NCI-H187 treated with DMSO at 0.1 percent for 48 hours (cell line): ENCODE data around the gene FTCDNL1.

Source experiments
- DNase-seq: peaks from one replicate; lab custom pipeline; 2025; lab: John Stamatoyannopoulos, UW

The FTCDNL1 gene

GRCh38 chr2:199842631-199843395, 8.2 kb downstream of the FTCDNL1 start:
- no peak for DNase-seq

DNA sequence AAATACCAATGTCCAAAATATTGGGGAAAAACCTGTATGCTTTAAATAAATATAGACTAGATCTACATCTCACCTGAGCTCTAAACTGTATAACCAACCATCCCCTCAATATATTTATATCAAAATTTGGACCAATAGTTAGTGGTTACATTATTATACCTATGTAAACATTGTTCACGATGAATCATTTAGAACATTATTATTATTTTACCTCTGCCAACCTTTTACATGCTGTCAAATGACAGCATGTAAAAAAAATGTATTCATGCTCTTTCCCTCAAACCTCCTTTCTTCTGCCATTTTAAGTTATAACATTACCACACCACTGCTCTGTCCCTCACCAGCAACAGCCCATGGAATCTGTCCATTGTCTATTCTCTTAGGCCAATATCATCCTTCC, 9.6 kb downstream of the FTCDNL1 start:
- DNase-seq = no peak

GRCh38 chr2:199838399-199838798, 12.6 kb downstream of the FTCDNL1 start:
- no peak for DNase-seq

DNA sequence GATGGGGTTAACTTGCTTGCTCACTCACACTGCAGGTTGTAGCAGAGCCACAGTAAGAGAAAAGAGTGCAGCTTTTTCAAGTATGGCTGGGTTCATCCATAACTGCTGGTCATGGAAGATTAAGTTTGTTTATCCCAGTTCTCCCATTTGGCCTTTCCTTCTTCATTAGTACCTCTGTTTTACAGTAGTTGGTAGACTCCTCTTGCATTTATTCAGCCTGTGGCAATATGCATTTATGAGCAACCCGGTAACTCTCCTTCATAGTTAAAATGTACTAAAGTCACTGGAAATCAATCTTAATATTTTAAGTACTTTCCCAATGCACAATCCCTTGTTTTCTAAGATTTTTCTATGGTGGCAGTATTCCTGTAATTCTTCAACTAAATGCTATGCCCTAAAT, 14.0 kb downstream of the FTCDNL1 start:
- no peak for DNase-seq

DNA sequence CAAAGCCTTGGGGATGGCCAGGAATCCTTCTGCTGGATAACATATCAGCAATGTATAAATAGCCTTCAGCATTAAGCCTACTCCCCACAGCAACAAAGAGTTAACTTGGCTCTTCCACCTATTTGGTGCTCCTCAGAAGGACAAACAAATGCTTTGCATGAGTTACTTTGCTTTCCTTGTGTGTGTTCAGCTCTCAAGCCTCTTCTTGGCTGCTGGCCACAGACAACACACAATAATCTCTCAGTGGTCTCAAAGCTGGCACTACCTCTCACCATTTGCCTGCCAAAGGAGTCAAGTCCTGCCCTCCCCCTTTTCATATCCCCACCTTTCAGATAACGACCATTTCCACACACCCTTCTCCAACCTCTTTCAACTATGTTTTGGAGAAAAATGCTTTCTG, 17.5 kb downstream of the FTCDNL1 start:
- no peak for DNase-seq

GRCh38 chr2:199830531-199830930, 20.5 kb downstream of the FTCDNL1 start:
- DNase-seq = no peak

GRCh38 chr2:199829628-199830027, 21.4 kb downstream of the FTCDNL1 start:
- DNase-seq = no peak

DNA sequence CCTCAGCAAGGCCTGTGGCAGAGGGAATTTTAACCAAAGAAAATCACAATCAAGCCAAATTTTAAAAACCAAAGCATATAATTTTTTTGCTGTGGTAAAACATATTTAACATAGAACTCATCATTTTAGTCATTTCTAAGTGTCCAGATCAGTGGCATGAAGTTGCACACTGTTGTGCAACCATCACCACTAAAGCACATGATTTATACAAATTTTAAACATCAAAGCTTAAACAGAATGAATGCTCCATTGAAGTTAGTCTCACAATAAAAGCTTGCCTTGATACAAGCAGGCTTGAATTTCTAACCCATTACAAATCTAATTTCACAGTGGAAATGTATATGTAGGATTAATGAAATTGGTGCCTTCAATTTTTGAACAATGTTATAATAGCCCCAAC, 31.2 kb downstream of the FTCDNL1 start:
- no peak for DNase-seq

GRCh38 chr2:199818754-199819153, 32.2 kb downstream of the FTCDNL1 start:
- DNase-seq = no peak

GRCh38 chr2:199818026-199818425, 33.0 kb downstream of the FTCDNL1 start:
- DNase-seq = no peak

DNA sequence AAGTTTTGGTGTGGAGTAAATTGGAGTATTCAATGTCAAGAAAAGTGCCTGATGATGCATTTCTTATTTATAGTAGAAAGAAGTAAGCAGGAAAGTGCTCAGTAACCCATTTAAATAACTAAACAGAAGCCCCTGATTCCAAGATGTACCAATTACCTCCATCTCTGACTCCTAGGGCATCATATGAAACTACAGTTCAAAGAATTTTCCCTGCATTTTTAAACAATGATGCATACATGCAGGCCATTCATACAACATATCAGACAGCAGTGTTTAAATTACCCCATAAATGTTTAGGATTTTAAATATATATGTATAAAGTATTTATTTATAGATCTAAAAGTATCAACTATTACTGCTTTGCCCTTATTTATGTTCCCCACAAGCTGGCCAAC, 36.2 kb downstream of the FTCDNL1 start:
- DNase-seq = no peak

GRCh38 chr2:199814101-199814816, 36.7 kb downstream of the FTCDNL1 start:
- DNase-seq = no peak

DNA sequence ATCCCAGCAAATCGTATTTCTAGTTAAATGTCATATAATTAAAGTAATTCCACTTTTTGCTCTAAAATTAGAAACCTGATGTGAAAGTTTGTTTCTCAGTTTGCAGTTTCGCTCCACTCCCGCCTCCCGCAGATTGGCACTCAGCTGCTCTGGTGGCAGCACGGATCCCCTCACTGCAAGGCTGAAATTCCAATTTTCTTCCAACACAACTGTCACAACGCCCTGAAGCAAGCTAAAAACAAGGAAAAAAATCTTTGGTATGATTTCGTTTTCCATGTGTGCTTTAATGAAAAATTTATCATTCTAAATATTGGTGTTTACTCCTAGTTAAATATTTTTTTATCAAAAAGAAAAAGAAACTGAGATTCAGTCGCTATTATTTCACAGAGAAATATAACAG, 38.5 kb downstream of the FTCDNL1 start:
- DNase-seq = no peak

DNA sequence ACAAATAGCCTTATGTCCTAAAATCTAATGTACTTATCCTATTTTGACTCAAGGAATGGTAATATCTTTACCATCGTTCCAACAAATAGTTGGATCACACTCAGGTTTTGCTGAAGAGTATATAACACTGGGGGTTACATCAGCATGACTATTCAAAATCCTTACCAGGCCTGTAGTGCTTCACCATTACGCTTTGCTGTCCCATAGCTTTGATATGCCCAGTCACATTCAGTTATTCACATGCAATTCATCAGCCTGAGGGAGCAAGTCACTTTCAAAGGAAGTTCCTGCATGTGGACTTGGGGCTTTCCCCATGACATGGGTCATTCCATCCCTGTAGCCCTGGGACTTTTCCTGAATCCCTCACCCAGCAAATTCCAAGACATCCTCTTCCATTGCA, 39.6 kb downstream of the FTCDNL1 start:
- no peak for DNase-seq

DNA sequence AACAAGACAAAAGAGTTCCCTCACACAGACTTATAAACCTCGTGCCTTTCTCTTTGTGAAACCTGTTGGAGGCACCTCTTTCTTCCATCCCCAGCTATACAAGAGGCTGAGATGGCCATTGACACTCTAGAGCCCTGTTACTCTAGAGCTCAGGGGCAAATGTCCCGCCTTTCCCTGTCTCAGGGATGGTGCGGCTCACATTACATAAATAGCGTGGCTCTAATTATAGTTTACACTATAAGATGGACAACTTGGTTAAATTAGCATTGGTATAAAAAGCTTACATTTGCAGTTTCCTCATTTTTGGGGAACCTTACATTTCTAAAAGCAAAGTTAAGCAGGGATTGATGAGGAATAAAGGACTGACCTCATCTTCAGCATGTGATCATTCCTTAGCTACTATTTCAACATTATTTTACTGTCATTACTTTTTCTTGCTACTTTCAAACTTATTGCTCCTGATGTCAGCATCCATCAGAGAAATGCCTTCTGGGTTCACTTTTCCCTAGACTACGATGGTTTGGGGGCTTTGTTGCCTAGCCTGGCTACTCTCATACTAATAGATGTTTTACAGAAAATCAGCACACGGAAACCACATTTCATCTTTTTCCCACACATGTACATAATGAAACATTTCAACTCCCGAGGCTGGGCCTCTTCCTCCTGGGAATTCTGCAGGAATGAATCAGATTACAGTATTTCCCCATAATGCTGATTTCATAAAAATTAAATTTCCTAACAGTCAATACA, 40.4 kb downstream of the FTCDNL1 start:
- no peak for DNase-seq

- DNase-seq = no peak
Measured at GRCh38 chr2:199807966-199808365, 43.0 kb downstream of the FTCDNL1 start.

DNA sequence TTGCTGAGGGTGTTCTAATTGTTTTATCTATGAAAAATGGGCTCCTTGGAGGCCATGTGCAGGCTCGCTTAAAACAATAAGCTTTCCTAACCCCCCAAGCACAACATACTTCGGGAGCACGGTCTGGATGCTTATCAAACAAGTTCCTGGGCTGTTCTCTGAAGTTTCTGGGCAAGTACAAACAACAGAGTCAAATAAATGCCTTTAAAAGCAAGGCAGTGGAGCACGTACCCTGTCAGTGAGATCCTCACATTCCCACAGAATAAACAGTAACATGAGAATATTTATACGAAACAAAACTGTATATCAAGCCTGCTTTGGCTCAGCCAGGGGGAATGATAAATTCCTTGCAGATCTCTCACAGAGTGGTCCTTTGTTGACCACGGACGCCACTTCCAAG, 44.8 kb downstream of the FTCDNL1 start:
- DNase-seq = no peak

- no peak for DNase-seq
Measured at GRCh38 chr2:199804831-199805230, 46.2 kb downstream of the FTCDNL1 start.

- DNase-seq = no peak
Measured at GRCh38 chr2:199798831-199799580, 52.0 kb downstream of the FTCDNL1 start.

DNA sequence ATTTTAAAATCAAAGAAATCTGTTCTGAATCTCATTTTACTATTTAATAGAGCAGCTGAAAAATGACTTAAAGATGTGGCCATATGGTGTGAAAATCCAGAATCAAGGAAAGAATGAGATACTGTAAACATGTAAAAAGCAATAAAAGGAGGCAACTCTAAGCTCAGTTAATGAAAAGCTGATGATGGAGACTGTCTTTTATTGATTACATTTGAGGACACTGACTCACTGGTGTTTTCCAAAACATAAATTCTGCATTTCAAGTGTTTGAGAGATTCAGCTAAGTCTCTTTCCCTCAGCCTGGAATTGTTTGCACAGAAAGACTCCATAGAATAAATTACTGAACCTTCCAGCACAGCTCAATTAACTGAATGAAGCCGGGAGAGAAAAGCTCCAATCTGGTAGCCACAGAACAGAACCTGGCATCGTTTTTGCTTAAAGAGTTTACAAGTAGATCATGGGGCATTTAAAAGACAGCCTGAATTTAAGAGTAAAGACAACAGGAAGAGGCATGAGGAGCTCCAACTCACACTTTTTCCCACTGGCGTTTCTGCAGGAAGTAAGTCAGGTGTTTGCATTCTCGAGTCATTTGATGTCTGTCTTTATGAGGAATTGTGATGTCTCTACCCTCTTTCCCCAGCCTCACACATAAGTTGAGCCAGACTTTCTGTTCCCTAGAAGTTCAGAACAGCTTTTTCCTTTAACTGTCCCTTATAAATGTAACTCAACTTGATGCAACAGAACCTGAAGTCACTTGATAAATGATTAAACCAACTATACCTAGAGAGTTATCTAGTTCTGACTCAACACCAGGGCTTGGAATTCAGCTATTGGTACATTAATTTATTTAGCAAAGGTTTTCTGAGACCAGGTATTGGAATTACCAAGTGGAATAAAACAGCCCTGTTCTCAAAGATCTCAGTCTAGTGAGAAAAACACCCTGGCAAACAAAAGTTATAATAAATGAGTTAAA, 53.3 kb downstream of the FTCDNL1 start:
- DNase-seq = no peak

DNA sequence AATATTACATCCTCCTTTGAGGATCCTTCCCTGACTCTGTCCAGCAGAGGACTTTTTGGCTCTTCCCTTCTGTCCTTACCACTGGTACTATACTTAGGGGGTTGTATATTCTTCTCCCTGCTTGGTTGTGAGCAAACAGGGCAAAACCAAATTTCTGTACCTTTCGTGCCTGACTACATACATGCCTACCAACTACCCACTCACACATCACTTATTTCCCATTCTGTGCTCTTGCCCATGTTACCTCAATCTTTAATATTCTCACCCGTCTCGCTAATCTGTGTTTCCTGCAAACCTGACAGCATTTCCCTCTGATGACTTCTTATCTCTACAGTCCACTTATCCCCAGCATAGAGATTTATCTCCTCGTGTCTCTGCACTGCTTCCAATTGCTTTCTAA, 58.6 kb downstream of the FTCDNL1 start:
- DNase-seq = no peak
